DOHH2 (cell line): ENCODE data around the gene SLC26A1.

Experiments used
- H3F3A ChIP-seq: fragments of 200-600 bp; sonication (generic), shearing (Covaris generic); 2 replicates; pipeline ENCODE4 v1.6.0; 2016; ENCODE audit warnings: antibody characterized with exemption, mild to moderate bottlenecking; ENCODE audit not compliant: control insufficient read depth, insufficient read depth
- H3K27ac ChIP-seq: fragments of 200-600 bp; sonication (generic); 2 replicates; pipeline ENCODE4 v1.5.1; 2014; ENCODE audit warnings: low read depth, mild to moderate bottlenecking, low read length, moderate library complexity
- H3K27me3 ChIP-seq: fragments of 200-600 bp; sonication (generic); 2 replicates; pipeline ENCODE4 v1.6.1; 2014; ENCODE audit warnings: mild to moderate bottlenecking, low read length, mixed read lengths; ENCODE audit not compliant: control insufficient read depth
- H3K36me3 ChIP-seq: fragments of 200-600 bp; sonication (generic); 2 replicates; pipeline ENCODE4 v1.6.1; 2014; ENCODE audit warnings: mild to moderate bottlenecking, low read length, moderate library complexity, mixed read lengths; ENCODE audit not compliant: control insufficient read depth
- H3K4me1 ChIP-seq: fragments of 200-600 bp; sonication (generic); 2 replicates; pipeline ENCODE4 v1.6.1; 2014; ENCODE audit warnings: mild to moderate bottlenecking, low read length, mixed read lengths; ENCODE audit not compliant: control insufficient read depth
- H3K4me2 ChIP-seq: fragments of 200-600 bp; sonication (generic); 2 replicates; pipeline ENCODE4 v1.6.0; 2014; ENCODE audit warnings: mild to moderate bottlenecking, low read length, moderate library complexity
- H3K4me3 ChIP-seq: fragments of 200-600 bp; sonication (generic); 2 replicates; pipeline ENCODE4 v1.5.1; 2014; ENCODE audit warnings: mild to moderate bottlenecking, low read length, mixed read lengths
- H3K79me2 ChIP-seq: fragments of 200-600 bp; sonication (generic); 2 replicates; pipeline ENCODE4 v1.6.1; 2014; ENCODE audit warnings: mild to moderate bottlenecking, low read length, mixed read lengths; ENCODE audit not compliant: control insufficient read depth
- H3K9me2 ChIP-seq: fragments of 200-600 bp; sonication (generic); replicated peaks from 2 replicates; pipeline ENCODE4 v1.6.1; 2014; ENCODE audit warnings: mild to moderate bottlenecking, low read length, mixed read lengths; ENCODE audit not compliant: control insufficient read depth
- H3K9me3 ChIP-seq: fragments of 200-600 bp; sonication (generic); 2 replicates; pipeline ENCODE4 v1.6.1; 2014; ENCODE audit warnings: antibody characterized with exemption, low read length, mixed read lengths; ENCODE audit not compliant: control insufficient read depth, insufficient read depth
- H4K20me1 ChIP-seq: fragments of 200-600 bp; sonication (generic); 2 replicates; pipeline ENCODE4 v1.6.0; 2014; ENCODE audit warnings: low read depth, mild to moderate bottlenecking, antibody characterized with exemption, low read length, moderate library complexity; ENCODE audit not compliant: control insufficient read depth, insufficient read depth
- EZH2phosphoT487 ChIP-seq: fragments of 200-600 bp; sonication (generic); IDR thresholded peaks from 2 replicates; pipeline ENCODE4 v1.6.1; 2017; ENCODE audit warnings: borderline replicate concordance, mild to moderate bottlenecking, antibody characterized with exemption, low read length, moderate library complexity, mixed read lengths
- TF ChIP-seq, protein P1 (sequence below): fragments of 200-600 bp; sonication (generic); IDR thresholded peaks from one replicate; pipeline ENCODE4 v1.5.1; 2014; ENCODE audit warnings: antibody characterized with exemption, mild to moderate bottlenecking, low read depth, low read length; ENCODE audit not compliant: poor library complexity, severe bottlenecking

Gene SLC26A1

DNA sequence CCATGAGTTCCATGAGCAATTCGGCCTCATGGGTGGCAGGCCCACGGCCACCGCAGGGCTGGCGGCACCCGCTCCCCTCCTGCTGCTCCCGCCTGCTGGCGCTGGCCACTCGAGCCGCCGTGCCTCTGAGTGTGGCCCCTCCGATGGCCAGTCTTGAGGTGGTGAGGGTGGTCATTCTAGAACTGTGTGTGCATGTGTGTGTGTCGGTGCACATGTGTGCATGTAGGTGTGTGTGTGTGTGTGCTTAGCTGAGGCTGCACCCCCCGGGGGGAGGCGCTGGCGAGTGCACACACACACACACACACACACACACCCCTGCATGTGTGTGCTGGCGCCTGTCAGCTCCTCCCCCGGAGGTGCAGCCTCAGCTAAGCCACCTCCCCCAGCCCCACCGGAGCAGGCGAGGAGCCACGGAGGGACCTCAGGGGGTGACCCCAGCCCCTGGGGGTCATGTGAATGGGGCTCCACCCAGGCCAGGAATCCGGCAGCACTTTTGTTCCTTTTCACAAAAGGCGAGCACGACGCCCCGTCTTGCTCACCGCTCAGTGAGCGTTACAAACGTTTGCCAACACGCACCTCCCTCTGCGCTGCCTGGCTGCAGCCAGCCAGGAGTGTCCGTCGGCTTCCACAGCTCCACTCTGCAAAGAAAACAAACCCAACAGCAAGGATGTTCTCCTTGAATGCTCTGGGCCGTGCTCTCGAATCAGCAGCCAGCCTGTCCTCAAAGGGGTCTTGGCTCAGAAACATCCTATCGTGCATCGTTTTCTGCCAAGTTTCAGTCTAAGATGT, 48.1 kb upstream of the SLC26A1 start:
- no peaks in the 10 kb centered on the region for H3K27me3 ChIP-seq
- TF ChIP-seq, protein P1, sequence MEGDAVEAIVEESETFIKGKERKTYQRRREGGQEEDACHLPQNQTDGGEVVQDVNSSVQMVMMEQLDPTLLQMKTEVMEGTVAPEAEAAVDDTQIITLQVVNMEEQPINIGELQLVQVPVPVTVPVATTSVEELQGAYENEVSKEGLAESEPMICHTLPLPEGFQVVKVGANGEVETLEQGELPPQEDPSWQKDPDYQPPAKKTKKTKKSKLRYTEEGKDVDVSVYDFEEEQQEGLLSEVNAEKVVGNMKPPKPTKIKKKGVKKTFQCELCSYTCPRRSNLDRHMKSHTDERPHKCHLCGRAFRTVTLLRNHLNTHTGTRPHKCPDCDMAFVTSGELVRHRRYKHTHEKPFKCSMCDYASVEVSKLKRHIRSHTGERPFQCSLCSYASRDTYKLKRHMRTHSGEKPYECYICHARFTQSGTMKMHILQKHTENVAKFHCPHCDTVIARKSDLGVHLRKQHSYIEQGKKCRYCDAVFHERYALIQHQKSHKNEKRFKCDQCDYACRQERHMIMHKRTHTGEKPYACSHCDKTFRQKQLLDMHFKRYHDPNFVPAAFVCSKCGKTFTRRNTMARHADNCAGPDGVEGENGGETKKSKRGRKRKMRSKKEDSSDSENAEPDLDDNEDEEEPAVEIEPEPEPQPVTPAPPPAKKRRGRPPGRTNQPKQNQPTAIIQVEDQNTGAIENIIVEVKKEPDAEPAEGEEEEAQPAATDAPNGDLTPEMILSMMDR: no peak
- TF ChIP-seq EZH2phosphoT487: no peak
- no peaks in the 10 kb centered on the region for H4K20me1 ChIP-seq
- no peaks in the 10 kb centered on the region for H3F3A ChIP-seq
- H3K79me2 ChIP-seq: no peaks in the 10 kb centered on the region
- H3K4me3 ChIP-seq: no peak overlapping the region
- H3K36me3 ChIP-seq: no peaks in the 10 kb centered on the region
- H3K4me2 ChIP-seq: no peak overlapping the region
- no peaks in the 10 kb centered on the region for H3K9me2 ChIP-seq
- H3K9me3 ChIP-seq: peaks cover 3% of the 10 kb centered on the region; the same call in 1 of the 2 replicates
- H3K4me1 ChIP-seq: no peaks in the 10 kb centered on the region
- no peak overlapping the region for H3K27ac ChIP-seq

DNA sequence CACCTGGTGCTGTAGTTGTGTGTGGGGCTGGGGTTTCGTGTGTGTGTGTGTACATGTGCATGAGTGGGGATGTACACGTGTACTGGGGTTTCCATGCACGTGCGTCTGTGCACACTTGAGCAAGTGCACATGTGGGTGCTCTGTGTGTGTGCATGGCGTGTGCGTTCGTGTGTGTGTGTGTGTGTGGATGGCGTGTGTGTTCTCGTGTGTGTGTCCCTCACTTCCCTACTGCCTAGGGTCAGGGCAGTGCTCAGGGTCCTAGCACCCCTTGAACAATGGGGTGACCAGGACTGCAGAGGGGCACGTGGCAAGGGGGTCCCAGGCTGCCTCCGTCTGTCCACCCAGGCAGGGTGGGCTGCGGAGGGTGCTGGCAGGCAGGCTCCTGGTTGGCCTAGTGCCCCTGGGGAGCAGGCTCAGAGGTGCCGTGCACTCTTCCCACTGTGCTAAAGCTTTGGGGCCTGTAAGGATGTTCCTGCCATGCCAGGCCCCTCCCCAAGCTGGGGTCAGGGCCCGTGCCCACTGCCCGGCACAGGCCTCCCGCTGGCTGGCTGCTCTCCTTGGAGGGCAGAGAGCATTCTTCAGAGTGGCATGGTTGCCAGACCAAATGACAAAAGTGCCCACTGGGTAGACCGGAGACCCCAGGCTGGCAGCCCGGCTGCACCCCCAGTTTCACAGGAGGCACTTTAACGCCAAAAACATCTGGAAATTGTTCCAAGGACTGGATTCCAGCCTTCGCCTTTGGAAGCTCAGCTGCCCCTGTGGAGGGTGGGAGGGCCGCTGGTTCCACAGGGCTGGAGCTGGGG, 47.3 kb upstream of the SLC26A1 start:
- Histone ChIP-seq H4K20me1 (no peaks in the 10 kb centered on the region), H3K27me3 (no peaks in the 10 kb centered on the region), H3K4me2 (no peak overlapping the region), H3K9me3 (peaks cover 3% of the 10 kb centered on the region; the same call in 1 of the 2 replicates), H3K4me3 (no peak overlapping the region), H3K9me2 (no peaks in the 10 kb centered on the region), H3F3A (no peaks in the 10 kb centered on the region), H3K79me2 (no peaks in the 10 kb centered on the region), H3K4me1 (no peaks in the 10 kb centered on the region), H3K36me3 (no peaks in the 10 kb centered on the region), H3K27ac (no peak overlapping the region)
- TF ChIP-seq EZH2phosphoT487: no peak
- TF ChIP-seq, protein P1: no peak

DNA sequence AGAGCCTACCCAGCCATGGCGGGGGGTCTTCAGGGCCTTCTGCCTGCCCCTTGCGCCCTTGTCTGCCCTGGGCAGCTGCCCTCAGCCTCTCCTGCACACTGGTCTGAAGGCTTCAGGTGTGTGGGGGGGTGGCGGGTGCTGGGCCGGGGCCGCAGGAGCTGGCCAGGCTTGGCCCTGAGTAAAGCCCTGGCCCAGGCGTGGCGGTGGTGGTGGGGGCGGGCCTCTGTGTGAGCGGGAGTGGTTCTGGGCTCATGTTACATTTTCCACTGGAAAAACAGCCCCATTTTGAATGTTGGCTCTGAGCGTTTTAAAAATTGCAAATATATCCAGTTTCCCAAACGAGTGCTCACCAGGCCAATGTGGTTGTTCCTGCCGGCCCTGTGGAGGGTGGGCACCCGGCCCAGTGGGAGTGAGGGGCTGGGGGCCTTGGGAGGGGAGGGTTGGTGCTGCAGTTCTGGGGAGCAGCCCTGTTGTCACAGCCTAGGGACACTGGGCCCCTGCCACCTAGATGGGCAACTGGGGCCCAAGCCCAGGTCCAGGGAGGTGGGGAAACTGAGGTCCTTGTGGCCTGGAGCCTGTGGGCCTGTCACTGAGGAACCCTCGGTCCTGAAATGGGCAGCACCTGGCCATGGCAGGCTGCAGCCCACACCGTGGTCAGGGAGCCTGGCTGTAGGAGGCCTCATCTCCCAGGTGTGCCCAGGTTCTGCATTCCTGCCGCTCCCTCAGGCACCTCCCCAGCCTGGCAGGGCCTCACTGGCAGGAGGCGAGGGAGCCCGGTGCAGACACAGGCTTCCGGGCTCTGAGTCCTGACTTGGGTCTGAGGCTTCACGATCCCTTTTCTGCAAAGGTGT, 46.5 kb upstream of the SLC26A1 start:
- Histone ChIP-seq H3K36me3 (no peaks in the 10 kb centered on the region), H3K4me3 (no peak overlapping the region), H3K4me2 (no peak overlapping the region)

More for the DNA sequence above, 46.5 kb upstream of the SLC26A1 start:
- H3K27me3 ChIP-seq: no peaks in the 10 kb centered on the region
- TF ChIP-seq, protein P1: no peak
- no peak for TF ChIP-seq EZH2phosphoT487
- H4K20me1 ChIP-seq: no peaks in the 10 kb centered on the region
- peaks cover 3% of the 10 kb centered on the region; the same call in 1 of the 2 replicates for H3K9me3 ChIP-seq
- no peaks in the 10 kb centered on the region for H3K4me1 ChIP-seq
- no peak overlapping the region for H3K27ac ChIP-seq
- H3K79me2 ChIP-seq: no peaks in the 10 kb centered on the region
- no peaks in the 10 kb centered on the region for H3K9me2 ChIP-seq
- no peaks in the 10 kb centered on the region for H3F3A ChIP-seq
